Activated gamma-delta T cell treated with anti-CD3 and anti-CD28 coated beads, Interleukin-2, amount 50 U/mL, for 16 hours (primary cell): ENCODE results near the gene FARSB.
"Not testable (repeated sequence)": the region's sequence is repeated elsewhere in the genome, so short reads cannot be mapped to it uniquely, and the experiment has no call there.

Experiments used
- DNase-seq: peaks from one replicate; pipeline ENCODE4 v3.0.0-alpha.2; 2020; ENCODE audit warnings: low read depth

Gene FARSB

DNA sequence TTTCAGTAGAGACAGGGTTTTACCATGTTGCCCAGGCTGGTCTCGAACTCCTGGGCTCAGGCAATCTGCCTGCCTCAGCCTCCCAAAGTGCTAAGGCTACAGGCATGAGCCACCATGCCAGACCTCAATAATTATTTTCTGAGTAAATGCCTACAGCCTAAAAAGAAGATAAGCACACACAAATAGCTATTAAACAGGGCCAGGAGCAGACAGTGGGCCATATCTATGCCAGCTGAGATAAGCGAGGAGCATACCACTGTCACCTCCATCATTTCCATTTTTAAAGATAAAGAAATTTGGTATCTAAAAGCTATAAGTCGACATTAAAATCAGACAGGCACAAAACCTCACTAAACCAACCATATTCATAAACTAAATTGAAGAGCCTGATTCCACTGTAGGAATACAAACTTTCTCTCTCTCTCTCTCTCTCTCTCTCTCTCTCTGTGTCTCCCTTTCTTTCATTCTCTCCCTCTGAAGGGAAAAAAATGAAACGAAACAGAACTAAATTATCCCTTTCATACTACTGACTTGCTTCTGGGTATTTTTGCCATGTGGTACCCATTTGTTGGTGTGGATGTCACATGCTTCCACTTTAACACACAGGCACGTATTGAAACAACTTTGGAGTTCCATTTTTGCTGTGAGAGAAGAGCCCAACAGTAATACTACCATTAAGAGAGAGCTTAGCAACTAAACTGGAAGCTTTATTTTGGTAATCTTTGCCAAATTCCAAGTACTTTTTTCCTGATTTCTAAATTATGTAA, 51.0 kb downstream of the FARSB start:
- DNase-seq: no peak

DNA sequence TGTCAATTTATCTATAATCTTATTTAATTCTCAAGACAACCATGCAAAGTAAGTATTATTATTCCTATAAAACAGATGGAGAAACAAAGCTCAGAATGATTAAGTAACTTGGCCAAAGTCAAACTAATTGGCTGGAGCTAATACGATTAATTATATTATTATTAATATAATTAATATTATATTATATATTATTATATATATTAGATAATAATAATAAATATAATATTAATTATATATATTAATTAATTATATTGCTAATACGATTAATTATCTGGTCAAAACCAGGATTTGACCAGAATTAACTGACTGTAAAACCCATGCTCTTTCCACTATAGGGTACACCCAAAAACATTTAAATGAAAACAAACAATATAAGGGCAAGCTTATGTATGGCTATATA, 52.4 kb downstream of the FARSB start:
- no peak for DNase-seq

DNA sequence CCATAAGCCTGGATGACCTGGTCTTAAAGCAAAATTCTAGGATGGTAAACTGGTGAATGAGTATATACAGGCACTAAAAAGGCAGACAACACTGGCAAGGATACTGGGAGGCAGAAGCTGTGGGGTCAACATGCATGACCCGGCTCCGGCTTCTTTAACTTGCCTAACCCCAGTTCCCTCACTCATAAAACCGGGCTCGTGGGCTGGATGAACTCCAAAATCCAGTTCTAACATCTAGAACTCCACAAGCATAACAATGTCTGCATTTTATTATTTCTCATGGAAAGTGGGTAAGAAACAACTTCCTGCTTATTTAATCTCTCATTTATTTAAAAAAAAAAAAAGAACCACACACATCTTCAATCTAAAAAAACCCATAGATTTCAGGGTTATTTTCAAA, 57.3 kb downstream of the FARSB start:
- DNase-seq: no peak

DNA sequence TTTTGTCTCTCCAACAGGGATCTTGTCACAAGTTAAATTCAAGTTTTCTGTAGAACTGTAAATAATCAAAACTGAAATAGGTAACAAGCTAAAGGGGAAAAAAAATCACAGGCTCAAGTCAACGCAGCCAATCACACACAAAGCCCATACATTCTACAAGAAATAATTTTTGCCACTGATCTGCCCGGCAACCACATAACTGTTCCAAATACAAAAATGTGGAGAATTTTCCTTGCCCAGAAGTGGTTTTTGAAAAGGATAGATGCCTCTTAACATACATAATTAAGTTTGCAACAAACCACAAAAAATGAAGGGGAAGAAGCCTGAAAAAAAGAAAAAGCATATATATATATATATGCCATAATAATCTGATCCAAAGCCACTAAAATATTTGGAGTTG, 60.3 kb downstream of the FARSB start:
- DNase-seq: no peak

DNA sequence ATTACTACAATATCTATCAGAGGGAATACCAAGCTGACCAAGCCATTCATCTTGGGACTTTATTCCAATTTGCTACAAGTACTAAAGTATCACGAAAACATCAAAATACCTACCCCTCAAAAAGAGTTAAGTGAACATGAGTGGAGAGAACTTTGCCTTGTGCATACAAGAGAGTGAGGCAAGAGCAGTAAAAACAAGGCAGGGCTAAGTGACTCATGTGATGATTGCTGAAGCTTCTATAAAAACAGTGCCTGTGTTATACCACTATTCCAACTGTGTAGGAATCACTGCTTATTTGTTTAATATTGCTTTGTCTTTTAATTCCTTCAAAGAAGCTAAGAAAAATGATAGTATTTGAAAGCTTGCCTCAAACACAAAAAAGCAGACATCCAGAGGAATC, 61.2 kb downstream of the FARSB start:
- DNase-seq: no peak

DNA sequence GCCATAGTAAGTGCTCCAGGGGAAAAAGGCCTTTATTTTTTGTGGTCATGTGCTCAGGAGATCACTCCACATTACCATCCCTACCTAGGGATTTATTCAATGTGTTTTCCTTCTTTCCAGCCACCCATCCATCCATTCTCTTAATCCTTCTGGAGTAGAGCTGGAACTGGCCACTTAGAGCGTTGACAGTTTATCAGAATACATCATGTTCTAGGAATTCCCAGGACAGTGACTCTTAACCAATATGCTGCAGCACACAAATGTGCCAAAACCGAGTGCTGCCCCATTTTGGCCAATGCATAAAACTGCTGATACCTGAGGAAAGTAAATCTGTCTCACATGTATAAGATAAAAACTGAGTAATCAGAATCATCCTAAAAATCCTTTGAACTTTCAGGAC, 63.7 kb downstream of the FARSB start:
- no peak for DNase-seq

DNA sequence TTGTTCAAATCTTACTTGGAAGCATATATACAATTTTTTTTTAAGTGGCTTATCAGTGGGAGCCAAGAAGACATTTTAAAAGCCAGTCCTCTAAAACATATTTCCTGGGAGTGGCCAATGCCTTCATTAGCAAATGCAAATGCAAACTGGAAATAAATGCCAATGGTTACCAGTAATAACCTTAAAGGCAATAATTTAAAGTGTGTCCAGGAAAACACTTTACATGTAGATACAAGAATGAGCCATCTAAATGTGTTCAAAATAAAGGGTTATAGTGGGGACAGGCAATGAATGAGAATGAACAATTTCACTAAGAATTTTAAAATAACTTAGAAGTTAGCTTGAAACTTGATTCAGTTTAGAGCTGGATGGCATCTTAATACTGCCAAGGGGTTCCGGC, 64.2 kb downstream of the FARSB start:
- DNase-seq: no peak

DNA sequence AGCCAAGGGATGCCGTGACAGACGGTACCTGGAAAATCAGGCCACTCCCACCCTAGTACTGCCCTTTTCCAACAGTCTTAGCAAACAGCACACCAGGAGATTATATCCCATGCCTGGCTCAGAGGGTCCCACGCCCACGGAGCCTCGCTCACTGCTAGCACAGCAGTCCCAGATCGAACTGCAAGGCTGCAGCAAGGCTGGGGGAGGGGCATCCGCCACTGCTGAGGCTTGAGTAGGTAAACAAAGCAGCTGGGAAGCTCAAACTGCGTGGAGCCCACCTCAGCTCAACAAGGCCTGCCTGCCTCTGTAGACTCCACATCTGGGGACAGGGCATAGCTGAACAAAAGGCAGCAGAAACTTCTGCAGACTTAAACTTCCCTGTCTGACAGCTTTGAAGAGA, 71.3 kb downstream of the FARSB start:
- DNase-seq: not testable (repeated sequence)

DNA sequence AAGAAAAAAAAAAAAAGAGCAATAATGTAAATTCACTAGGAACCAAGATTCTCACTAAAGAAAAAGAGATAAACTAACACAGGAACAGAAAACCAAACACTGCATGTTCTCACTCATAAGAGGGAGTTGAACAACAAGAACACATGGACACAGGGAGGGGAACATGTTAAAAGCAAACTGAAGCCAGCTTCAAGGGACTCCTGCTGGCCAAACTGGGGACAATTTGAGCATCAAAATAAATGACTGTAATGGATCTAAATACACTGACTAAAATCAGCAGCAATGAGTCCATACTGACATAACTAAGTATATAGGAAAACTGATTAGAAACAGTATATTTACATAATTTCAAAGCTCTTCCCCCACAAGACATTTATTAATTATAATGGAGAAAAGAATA, 73.0 kb downstream of the FARSB start:
- no peak for DNase-seq

DNA sequence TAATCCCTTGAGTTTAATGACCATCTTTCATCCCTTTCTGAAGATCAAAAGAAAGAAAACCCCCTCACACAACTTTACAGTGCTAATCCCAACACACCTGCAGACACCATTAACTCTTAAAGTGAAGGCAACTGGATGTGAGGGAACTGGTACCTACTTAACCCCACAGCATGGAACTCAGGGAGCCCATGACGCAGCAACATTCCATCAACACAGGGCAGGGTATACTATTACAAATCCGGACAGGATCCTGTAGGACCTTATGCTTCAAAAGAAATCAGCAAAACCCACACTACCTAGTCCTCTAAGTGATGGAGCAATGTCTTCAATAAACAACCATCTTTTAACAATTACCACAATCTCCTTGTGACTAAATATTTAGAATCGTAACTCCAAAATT, 78.6 kb downstream of the FARSB start:
- no peak for DNase-seq

DNA sequence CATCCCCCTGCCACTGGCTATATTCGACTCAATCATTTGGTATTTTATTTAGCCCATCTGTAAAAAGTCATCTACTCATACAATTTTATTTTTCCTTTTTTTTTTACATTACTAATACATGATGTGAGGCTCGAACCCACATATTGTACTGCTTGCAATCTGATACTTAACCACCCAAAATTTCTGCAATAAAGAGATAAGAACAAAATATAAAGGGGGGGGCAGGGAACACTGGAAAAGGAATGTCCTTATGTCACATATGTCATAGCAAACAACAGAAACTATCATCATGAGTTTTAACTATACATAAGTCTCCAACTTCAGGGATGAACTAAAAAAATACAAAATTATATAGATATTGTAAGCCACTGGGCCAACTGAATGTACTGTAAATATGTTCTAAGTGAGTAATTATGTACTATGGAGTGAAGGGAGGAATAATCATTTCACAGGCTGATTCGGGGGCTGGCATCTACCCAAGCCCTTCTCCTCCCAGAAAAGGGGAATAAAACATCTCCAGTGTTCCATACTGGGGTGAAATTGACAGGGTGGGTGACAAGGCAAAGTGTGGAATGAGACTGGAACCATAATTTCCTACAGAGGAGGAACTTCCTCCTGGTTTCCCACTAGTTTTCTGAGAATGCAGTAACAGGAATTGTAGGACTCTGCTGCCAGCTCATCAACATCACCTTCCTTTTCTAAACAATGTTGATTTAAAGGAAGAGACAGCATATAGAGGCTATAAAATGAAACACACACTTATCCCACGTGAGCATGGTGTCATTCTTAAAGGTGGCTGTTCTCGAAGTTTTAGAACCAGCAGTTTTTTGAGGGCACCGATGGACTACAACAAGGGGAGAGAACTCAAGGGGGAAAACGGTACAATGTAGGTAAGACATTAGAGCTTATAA, 79.5 kb downstream of the FARSB start:
- DNase-seq: no peak

DNA sequence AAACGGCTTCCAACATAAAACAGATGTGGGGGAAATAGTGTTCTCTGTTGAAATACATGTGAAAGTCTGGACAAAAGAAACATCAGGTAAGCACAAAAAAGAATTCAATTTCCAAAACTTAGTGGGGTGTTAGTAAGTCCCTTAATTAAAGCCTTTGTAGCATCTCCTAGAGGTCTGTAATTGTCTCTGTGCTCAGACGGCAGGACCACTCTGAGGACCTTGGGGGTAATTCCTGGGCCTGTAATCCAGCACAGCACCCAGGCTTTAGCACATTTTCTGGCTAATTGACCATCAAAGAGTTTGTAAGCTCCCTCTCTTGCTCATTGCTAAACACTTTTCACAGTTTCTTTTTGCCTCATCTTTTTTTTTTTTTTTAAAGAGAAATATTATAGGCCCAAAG, 80.3 kb downstream of the FARSB start:
- DNase-seq: no peak

DNA sequence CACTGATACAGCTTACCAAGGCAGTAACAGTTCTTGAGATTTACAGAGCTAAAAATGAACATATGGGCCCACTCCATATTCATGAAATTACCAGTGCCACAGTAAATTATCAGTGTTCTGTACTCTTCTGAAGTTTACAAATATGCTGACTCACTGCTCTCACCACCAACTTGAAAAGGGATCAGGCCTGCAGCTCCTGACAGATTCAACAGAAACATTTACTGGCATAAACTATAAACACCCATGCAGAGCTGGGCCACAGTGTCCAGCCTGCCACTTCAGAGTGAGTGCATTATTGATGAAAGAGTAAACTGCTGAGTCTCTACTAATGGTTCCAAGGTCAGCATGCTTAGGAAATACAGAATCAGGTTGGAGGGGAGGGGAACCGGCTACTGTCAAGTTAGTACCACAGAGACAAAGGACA, 83.1 kb downstream of the FARSB start:
- no peak for DNase-seq

DNA sequence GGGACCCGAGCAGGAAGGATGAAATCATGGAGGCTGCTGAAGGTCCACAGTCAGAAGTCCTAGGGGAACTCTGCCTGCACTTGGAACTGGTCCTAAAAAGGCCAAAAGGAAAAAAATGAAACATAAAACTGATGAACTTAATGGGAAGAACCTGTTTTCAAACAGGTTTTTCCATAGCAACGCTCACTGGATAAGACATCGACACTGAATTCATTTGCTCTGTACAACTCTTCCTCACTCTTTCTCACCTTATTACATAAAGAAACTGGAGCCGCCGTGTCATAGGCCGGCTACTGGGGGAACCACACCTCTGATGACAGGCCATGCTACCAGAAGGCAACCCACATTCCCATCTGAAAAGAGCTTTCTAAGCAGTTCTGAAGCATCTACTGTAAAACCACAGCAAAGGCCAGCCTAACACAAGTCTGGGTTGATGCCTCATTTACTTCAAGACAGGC, 83.6 kb downstream of the FARSB start:
- DNase-seq: no peak

DNA sequence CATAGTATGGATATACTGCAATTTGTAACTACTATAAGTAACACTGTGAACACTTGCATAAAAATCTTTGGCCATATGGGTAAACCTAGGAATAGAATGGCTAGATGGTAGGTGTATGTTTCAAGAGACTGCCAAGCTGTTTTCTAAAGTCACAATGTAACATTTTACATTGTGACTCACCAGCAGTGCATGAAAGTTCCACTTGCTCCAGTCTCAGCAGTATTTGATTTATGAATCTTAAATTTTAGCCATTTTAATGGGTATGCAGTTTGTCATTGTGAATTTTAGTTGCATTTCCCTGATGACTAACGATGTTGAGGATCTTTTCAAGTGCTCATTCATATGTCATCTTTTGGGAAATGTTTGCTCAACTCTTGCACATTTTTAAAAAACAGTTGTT, 86.1 kb downstream of the FARSB start:
- no peak for DNase-seq

DNA sequence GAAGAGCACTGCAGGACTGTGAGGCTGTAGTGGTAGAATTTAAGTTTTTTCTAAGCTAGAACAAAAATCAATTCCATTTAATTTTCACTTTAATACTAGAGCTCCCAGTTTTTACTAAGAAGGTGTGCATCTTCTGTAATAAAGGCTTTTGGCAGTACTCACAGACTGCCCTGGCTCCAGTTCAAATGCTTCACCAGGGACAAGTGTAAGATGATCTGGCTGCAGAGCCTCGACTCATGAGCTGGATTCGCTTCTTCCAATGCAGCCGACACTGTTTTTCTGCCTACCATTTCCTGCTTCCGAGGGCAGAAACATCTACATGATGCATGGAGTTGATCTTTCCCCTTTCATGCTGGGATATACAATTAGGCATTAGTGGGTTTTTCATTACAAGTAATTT, 87.0 kb downstream of the FARSB start:
- no peak for DNase-seq

DNA sequence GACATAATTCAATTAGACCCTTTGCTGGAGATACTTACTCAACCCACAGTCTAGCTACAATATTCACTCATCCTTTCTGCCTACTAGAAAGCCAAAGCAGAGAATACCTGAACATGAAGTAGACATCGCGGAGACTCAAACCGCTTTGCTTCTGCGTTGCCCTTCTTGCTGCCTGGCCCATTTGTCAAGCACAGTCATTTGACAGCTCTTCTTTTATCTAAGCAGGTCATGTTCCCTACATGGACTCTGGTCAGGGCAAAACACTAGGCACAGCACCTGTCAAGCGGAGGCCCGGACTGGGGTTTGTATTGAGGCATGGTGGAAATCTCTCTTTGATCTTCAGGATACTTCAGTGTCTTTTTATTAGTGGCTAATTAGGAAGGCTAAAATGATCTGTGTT, 89.7 kb downstream of the FARSB start:
- no peak for DNase-seq

DNA sequence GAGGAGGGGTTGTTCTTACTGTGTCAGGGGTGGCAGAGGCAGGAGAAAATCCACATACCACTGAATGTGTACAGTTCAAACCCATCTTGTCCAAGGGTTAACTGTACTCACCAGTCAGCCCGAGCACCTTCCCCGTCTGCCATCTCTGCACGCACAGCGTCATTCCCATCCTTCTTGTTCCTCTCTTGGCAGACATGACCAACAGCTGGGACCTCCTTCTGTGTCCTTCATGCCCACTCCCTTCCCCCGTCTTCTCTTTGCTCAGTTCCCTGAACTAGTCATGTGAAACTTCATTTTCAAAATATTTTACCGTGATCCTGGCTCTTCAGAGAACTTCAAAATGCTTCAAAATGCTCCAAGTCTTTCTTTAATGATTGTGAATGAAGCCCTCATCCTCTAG, 92.0 kb downstream of the FARSB start:
- no peak for DNase-seq

DNA sequence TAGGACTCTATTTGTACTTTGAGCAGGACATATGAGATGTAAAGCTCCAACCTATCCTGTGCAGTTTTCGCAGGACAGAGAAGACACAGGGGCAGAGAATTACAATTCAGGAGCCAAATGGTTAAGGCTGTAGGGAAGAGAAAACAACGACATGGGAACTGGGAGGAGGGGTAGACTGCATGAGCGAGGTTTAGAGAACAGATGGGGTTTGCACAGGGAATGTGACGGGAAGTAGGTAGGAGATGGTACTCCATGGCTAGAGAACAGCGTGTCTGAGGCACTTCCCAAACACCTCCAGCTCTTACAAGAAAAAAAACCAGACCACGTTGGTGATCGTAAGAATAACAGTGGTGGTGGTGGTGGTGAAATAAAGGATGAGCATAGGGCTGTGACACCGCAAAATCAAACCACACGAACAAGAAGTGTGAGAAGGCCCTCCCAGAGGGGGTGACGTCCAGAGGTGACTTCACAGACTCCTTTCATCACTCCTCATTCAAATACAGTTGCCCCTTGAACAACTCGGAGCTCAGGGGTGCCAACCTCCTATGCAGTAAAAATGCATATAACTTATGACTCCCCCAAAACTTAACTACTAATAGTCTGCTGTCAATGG, 92.7 kb downstream of the FARSB start:
- DNase-seq: no peak

DNA sequence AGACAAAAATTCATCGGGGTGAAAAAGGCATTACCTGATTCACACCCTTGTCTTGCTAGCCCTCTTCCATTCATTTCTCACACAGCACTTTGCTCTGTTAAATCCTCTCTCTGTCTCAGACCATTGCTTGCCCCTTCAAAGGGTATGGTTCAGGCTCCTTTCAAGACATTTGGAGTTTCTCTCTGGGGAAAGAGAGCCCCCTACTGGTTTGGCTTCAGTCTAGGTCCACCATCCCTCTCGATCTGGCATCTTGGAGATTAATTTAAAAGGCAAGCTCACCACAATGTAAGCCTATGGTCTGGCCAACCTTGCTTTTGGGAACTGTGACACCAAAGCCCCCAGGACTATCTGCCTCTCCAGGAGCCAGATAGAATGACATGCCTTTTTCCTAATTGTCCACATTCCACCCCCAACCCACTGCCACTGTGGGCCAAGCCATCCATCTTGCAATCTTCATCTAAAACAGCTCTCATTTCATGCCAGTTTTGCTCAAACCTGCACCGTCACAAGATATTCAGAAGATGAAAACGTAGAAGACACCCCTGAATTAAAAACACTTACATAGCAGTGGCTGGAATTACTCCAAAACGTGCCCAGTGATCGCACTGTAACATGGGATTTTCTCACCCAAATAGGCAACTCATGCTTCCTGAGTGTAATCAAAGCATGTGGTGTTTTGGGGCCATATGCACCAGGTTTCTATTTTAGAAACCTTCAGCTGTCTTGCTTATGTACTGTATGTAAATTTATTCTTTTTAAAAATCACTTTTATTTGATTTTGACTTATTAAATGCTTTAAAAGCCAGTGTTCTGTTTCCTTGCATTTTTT, 93.9 kb downstream of the FARSB start:
- DNase-seq: no peak

DNA sequence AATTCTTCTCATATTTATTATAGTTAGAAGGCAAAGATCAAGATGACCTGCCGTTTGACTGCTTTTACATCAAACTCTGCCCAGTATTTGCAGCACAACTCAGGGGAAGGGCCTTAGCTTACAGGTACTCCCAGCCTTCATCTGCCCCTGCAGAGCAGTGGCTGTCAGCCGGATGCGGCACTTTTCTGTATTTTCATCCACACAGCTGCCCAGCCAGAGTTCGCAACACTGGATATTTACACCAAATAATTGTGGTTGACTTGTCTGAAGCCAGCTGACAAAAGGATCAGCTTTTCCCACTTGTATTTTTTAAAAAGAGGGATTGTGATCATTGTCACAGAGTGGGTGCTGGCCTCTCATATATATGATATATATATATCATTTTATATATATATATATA, 94.7 kb downstream of the FARSB start:
- DNase-seq: no peak

DNA sequence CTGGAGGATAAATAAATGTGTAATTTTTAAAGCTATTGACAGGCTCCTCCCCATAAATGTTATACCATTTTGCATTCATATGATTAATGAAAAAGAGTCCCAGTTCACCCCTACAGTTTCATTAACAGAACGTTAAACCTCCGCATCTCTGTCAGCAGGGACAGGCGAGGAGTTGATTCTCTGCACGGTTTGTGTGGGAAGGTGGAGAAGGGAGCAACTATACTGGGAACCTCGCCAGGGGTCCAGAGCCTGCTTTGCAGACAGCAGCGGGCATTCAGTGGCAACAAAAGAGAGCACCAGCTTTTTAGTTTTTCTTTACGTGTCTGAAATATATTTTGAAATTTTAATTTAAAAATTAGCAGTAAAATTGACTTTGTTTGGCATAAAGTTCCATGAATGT, 101.4 kb downstream of the FARSB start:
- no peak for DNase-seq
